LoVo (cell line): Measurements from ENCODE around the gene FGD6.
"Not testable (repeated sequence)": the region's sequence is repeated elsewhere in the genome, so short reads cannot be mapped to it uniquely, and the experiment has no call there.

ENCODE experiments used
- DNase-seq: peaks from one replicate; pipeline ENCODE4 v3.0.0-alpha.2; 2016; ENCODE audit warnings: low spot score

Gene FGD6

GRCh38 chr12:95126076-95126475 lies 91.2 kb downstream of the FGD6 start:
- no peak for DNase-seq

GRCh38 chr12:95124106-95124505 lies 93.2 kb downstream of the FGD6 start:
- DNase-seq, result no peak

GRCh38 chr12:95118788-95119179 lies 98.5 kb downstream of the FGD6 start:
- DNase-seq, result no peak

- no peak for DNase-seq
Measured at GRCh38 chr12:95118138-95118787, 99.0 kb downstream of the FGD6 start.

GRCh38 chr12:95117178-95117599 lies 100.1 kb downstream of the FGD6 start:
- peak; percentile 83 for DNase-seq

GRCh38 chr12:95116773-95117172 lies 100.5 kb downstream of the FGD6 start:
- peak; percentile 76 for DNase-seq

GRCh38 chr12:95116341-95116740 lies 100.9 kb downstream of the FGD6 start:
- no peak for DNase-seq

GRCh38 chr12:95115641-95116040 lies 101.6 kb downstream of the FGD6 start:
- no peak for DNase-seq

- no peak for DNase-seq
Measured at GRCh38 chr12:95114766-95115405, 102.4 kb downstream of the FGD6 start.

- DNase-seq, result no peak
Measured at GRCh38 chr12:95107362-95107761, 109.9 kb downstream of the FGD6 start.

- no peak for DNase-seq
Measured at GRCh38 chr12:95105540-95105939, 111.7 kb downstream of the FGD6 start.

- DNase-seq, result no peak
Measured at GRCh38 chr12:95104919-95105452, 112.3 kb downstream of the FGD6 start.

GRCh38 chr12:95102916-95103671 lies 114.2 kb downstream of the FGD6 start:
- DNase-seq, result peak; percentile 96

- DNase-seq, result not testable (repeated sequence)
Measured at GRCh38 chr12:95101957-95102356, 115.3 kb downstream of the FGD6 start.

- no peak for DNase-seq
Measured at GRCh38 chr12:95100264-95101190, 116.7 kb downstream of the FGD6 start.

GRCh38 chr12:95099270-95099790 lies 117.9 kb downstream of the FGD6 start:
- DNase-seq, result no peak

- no peak for DNase-seq
Measured at GRCh38 chr12:95096852-95097251, 120.4 kb downstream of the FGD6 start.

- DNase-seq, result no peak
Measured at GRCh38 chr12:95096378-95096777, 120.9 kb downstream of the FGD6 start.

- not testable (repeated sequence) for DNase-seq
Measured at GRCh38 chr12:95095866-95096265, 121.4 kb downstream of the FGD6 start.

- DNase-seq, result no peak
Measured at GRCh38 chr12:95089462-95089861, 127.8 kb downstream of the FGD6 start.

- DNase-seq, result no peak
Measured at GRCh38 chr12:95088379-95088778, 128.9 kb downstream of the FGD6 start.

GRCh38 chr12:95085612-95086011 lies 131.7 kb downstream of the FGD6 start:
- DNase-seq, result peak; percentile 23
